DOHH2 (cell line): ENCODE data around the gene INPP4B.

Experiments
- H3F3A ChIP-seq: fragments of 200-600 bp; sonication (generic), shearing (Covaris generic); 2 replicates; pipeline ENCODE4 v1.6.0; 2016; ENCODE audit warnings: antibody characterized with exemption, mild to moderate bottlenecking; ENCODE audit not compliant: control insufficient read depth, insufficient read depth
- H3K27ac ChIP-seq: fragments of 200-600 bp; sonication (generic); 2 replicates; pipeline ENCODE4 v1.5.1; 2014; ENCODE audit warnings: low read depth, mild to moderate bottlenecking, low read length, moderate library complexity
- H3K27me3 ChIP-seq: fragments of 200-600 bp; sonication (generic); 2 replicates; pipeline ENCODE4 v1.6.1; 2014; ENCODE audit warnings: mild to moderate bottlenecking, low read length, mixed read lengths; ENCODE audit not compliant: control insufficient read depth
- H3K36me3 ChIP-seq: fragments of 200-600 bp; sonication (generic); 2 replicates; pipeline ENCODE4 v1.6.1; 2014; ENCODE audit warnings: mild to moderate bottlenecking, low read length, moderate library complexity, mixed read lengths; ENCODE audit not compliant: control insufficient read depth
- H3K4me1 ChIP-seq: fragments of 200-600 bp; sonication (generic); 2 replicates; pipeline ENCODE4 v1.6.1; 2014; ENCODE audit warnings: mild to moderate bottlenecking, low read length, mixed read lengths; ENCODE audit not compliant: control insufficient read depth
- H3K4me2 ChIP-seq: fragments of 200-600 bp; sonication (generic); 2 replicates; pipeline ENCODE4 v1.6.0; 2014; ENCODE audit warnings: mild to moderate bottlenecking, low read length, moderate library complexity
- H3K4me3 ChIP-seq: fragments of 200-600 bp; sonication (generic); 2 replicates; pipeline ENCODE4 v1.5.1; 2014; ENCODE audit warnings: mild to moderate bottlenecking, low read length, mixed read lengths
- H3K79me2 ChIP-seq: fragments of 200-600 bp; sonication (generic); 2 replicates; pipeline ENCODE4 v1.6.1; 2014; ENCODE audit warnings: mild to moderate bottlenecking, low read length, mixed read lengths; ENCODE audit not compliant: control insufficient read depth
- H3K9me2 ChIP-seq: fragments of 200-600 bp; sonication (generic); replicated peaks from 2 replicates; pipeline ENCODE4 v1.6.1; 2014; ENCODE audit warnings: mild to moderate bottlenecking, low read length, mixed read lengths; ENCODE audit not compliant: control insufficient read depth
- H3K9me3 ChIP-seq: fragments of 200-600 bp; sonication (generic); 2 replicates; pipeline ENCODE4 v1.6.1; 2014; ENCODE audit warnings: antibody characterized with exemption, low read length, mixed read lengths; ENCODE audit not compliant: control insufficient read depth, insufficient read depth
- H4K20me1 ChIP-seq: fragments of 200-600 bp; sonication (generic); 2 replicates; pipeline ENCODE4 v1.6.0; 2014; ENCODE audit warnings: low read depth, mild to moderate bottlenecking, antibody characterized with exemption, low read length, moderate library complexity; ENCODE audit not compliant: control insufficient read depth, insufficient read depth
- CTCF ChIP-seq: fragments of 200-600 bp; sonication (generic); IDR thresholded peaks from one replicate; pipeline ENCODE4 v1.5.1; 2014; ENCODE audit warnings: antibody characterized with exemption, mild to moderate bottlenecking, low read depth, low read length; ENCODE audit not compliant: poor library complexity, severe bottlenecking
- EZH2phosphoT487 ChIP-seq: fragments of 200-600 bp; sonication (generic); IDR thresholded peaks from 2 replicates; pipeline ENCODE4 v1.6.1; 2017; ENCODE audit warnings: borderline replicate concordance, mild to moderate bottlenecking, antibody characterized with exemption, low read length, moderate library complexity, mixed read lengths

The INPP4B gene

GRCh38 chr4:142278663-142279062 lies 567.4 kb downstream of the INPP4B start:
- TF ChIP-seq EZH2phosphoT487: no peak
- no peak for TF ChIP-seq CTCF
- Histone ChIP-seq H3K4me2 (no peak overlapping the region), H3K4me3 (no peak overlapping the region)

GRCh38 chr4:142278171-142278570 lies 567.9 kb downstream of the INPP4B start:
- TF ChIP-seq CTCF: no peak
- no peak for TF ChIP-seq EZH2phosphoT487
- H3K9me3 ChIP-seq: no peaks in the 10 kb centered on the region
- no peak overlapping the region for H3K4me2 ChIP-seq

More at GRCh38 chr4:142278663-142279062, 567.4 kb downstream of the INPP4B start:
- Histone ChIP-seq H3K27ac (no peak overlapping the region), H3K36me3 (no peaks in the 10 kb centered on the region), H3K27me3 (no peaks in the 10 kb centered on the region), H3K9me3 (no peaks in the 10 kb centered on the region), H3K79me2 (no peaks in the 10 kb centered on the region), H3F3A (no peaks in the 10 kb centered on the region), H3K9me2 (no peaks in the 10 kb centered on the region), H3K4me1 (no peaks in the 10 kb centered on the region), H4K20me1 (no peaks in the 10 kb centered on the region)

DNA sequence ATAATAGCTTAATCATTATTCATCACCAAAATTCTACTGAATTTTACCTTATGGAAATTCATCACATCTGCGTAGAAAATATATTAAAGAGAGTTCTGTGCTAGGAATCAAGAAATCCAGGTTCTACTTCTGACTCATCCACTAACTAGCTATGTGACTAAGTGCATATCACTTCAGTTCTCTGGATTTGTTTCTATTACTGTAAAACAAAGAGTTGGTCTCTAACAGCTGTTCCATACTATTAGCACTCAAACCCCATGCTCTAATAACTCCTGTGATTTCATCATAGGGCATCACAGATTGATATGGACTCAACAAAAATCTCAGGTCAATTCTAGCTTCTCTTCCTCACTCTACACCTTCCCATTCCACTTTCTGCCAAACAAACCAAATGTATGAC lies 572.0 kb downstream of the INPP4B start:
- Histone ChIP-seq H3K79me2 (no peaks in the 10 kb centered on the region), H3K9me3 (no peaks in the 10 kb centered on the region), H3K4me1 (no peaks in the 10 kb centered on the region), H3K27me3 (no peaks in the 10 kb centered on the region), H3K27ac (no peak overlapping the region), H3K9me2 (no peaks in the 10 kb centered on the region), H3F3A (no peaks in the 10 kb centered on the region), H3K36me3 (no peaks in the 10 kb centered on the region), H3K4me3 (no peak overlapping the region), H4K20me1 (no peaks in the 10 kb centered on the region), H3K4me2 (no peak overlapping the region)
- TF ChIP-seq EZH2phosphoT487 (no peak), CTCF (no peak)

More at GRCh38 chr4:142278171-142278570, 567.9 kb downstream of the INPP4B start:
- Histone ChIP-seq H3K27me3 (no peaks in the 10 kb centered on the region), H4K20me1 (no peaks in the 10 kb centered on the region), H3K79me2 (no peaks in the 10 kb centered on the region), H3F3A (no peaks in the 10 kb centered on the region), H3K36me3 (no peaks in the 10 kb centered on the region), H3K4me1 (no peaks in the 10 kb centered on the region), H3K27ac (no peak overlapping the region), H3K9me2 (no peaks in the 10 kb centered on the region), H3K4me3 (no peak overlapping the region)

GRCh38 chr4:142272452-142272851 lies 573.6 kb downstream of the INPP4B start:
- Histone ChIP-seq H3K27ac (no peak overlapping the region), H3K4me3 (no peak overlapping the region), H3K9me3 (no peaks in the 10 kb centered on the region), H3K4me2 (no peak overlapping the region), H3F3A (no peaks in the 10 kb centered on the region), H3K9me2 (no peaks in the 10 kb centered on the region), H3K4me1 (no peaks in the 10 kb centered on the region), H4K20me1 (no peaks in the 10 kb centered on the region), H3K27me3 (no peaks in the 10 kb centered on the region), H3K36me3 (no peaks in the 10 kb centered on the region), H3K79me2 (no peaks in the 10 kb centered on the region)
- TF ChIP-seq CTCF (no peak), EZH2phosphoT487 (no peak)
